ENCODE data around the gene MCM9.
A peak's percentile ranks its signal among the peaks of the same experiment; 100 is the strongest.
"Not testable (repeated sequence)": the region's sequence is repeated elsewhere in the genome, so short reads cannot be mapped to it uniquely, and the experiment has no call there.

Gene MCM9

DNA sequence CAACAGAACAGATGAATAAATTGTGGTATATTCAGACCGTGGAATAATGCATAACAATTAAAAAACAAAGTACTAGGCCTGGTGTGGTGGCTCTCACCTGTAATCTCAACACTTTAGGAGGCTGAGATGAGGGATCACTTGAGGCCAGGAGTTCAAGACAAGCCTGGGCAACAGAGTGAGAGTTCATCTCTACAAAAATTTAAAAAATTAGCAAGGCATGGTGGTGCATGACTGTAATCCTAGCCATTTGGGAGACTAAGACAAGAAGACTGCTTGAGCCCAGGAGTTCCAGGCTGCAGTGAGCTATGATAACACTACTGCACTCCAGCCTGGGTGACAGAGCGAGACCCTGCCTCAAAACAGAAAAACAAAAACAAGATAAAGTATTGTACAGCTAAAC, 57.2 kb downstream of the MCM9 start:
- ATAC-seq (replicated peaks) (no peak), DNase-seq (no peak)
- no peaks in the 10 kb centered on the region for H3K27me3 Mint-ChIP-seq
- no peak overlapping the region for H3K27ac Mint-ChIP-seq
- H3K4me1 Mint-ChIP-seq (ENCODE audit: low read depth in 2 of 2) = peaks cover 43 to 44% of the 10 kb centered on the region in 2 donors
- no peak overlapping the region for H3K4me3 Mint-ChIP-seq
- H3K9me3 Mint-ChIP-seq = no peaks in the 10 kb centered on the region
- H3K36me3 Mint-ChIP-seq (ENCODE audit: insufficient read depth) = no peaks in the 10 kb centered on the region

DNA sequence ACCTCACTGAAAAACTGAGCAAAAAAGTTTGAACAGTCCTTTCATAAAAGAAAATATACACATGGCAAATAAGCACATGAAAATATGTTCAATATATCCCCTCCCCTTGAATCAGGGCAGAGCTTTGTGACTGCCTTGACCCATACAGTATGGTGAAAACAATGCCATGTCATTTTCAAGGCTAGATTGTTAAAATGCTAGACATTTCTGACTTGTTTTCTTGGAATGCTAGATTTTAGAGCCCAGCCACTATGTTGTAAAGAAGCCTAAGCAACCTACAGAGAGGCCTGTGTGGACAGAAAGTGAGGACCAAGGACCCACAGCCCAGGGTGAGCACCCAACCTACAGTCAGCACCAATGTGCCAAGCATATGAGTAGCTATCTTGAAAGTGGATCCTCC, 58.1 kb downstream of the MCM9 start:
- no peaks in the 10 kb centered on the region for H3K36me3 Mint-ChIP-seq (ENCODE audit: insufficient read depth)
- ATAC-seq (replicated peaks) (no peak), DNase-seq (no peak)
- no peaks in the 10 kb centered on the region for H3K9me3 Mint-ChIP-seq
- H3K27me3 Mint-ChIP-seq = no peaks in the 10 kb centered on the region
- peak overlapping the region in 1 of 2 donors; percentile 30 for H3K27ac Mint-ChIP-seq
- H3K4me1 Mint-ChIP-seq (ENCODE audit: low read depth in 2 of 2) = peaks cover 37 to 43% of the 10 kb centered on the region in 2 donors
- H3K4me3 Mint-ChIP-seq = no peak overlapping the region

DNA sequence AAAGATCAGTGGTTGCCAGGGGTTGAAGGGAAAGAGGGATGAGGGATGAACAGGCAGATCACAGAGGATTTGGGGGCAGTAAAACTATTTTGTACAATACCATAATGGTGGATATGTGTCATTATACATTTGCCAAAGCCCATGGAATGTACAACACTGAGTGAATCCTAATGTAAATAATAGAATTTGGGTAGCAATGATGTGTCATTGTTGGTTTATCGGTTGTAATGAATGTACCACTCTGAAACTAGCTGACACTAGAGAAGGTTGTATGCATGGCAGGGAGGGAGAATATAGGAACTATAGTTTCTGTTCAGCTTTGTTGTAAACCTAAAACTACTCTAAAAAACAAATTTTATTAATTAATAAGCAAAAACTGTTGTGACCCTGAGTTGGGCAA, 58.8 kb downstream of the MCM9 start:
- peaks cover 38 to 43% of the 10 kb centered on the region in 2 donors for H3K4me1 Mint-ChIP-seq (ENCODE audit: low read depth in 2 of 2)
- H3K4me3 Mint-ChIP-seq = no peak overlapping the region
- H3K9me3 Mint-ChIP-seq = no peaks in the 10 kb centered on the region
- H3K36me3 Mint-ChIP-seq (ENCODE audit: insufficient read depth) = no peaks in the 10 kb centered on the region
- no peaks in the 10 kb centered on the region for H3K27me3 Mint-ChIP-seq
- no peak for DNase-seq
- no peak overlapping the region for H3K27ac Mint-ChIP-seq
- ATAC-seq (replicated peaks) = no peak

DNA sequence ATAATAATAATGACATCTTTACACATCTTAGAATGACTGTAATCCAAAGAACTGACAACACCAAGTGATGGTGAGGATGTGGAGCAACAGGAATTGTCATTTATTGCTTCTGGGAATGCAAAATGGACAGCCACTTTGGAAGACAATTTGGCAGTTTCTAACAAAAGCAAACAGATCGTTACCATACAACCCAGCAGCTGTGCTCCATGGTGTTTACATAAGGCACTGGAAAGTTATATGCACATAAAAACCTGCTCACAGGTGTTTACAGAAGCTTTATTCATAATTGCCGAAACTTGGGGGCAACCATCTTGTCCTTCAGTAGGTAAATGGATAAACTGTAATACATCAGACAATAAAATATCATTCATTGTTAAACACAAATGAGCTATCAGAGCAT, 59.3 kb downstream of the MCM9 start:
- peaks cover 38 to 44% of the 10 kb centered on the region in 2 donors for H3K4me1 Mint-ChIP-seq (ENCODE audit: low read depth in 2 of 2)
- no peaks in the 10 kb centered on the region for H3K36me3 Mint-ChIP-seq (ENCODE audit: insufficient read depth)
- H3K27ac Mint-ChIP-seq = no peak overlapping the region
- no peaks in the 10 kb centered on the region for H3K27me3 Mint-ChIP-seq
- DNase-seq (no peak), ATAC-seq (replicated peaks) (no peak)
- H3K4me3 Mint-ChIP-seq = no peak overlapping the region
- H3K9me3 Mint-ChIP-seq = no peaks in the 10 kb centered on the region

DNA sequence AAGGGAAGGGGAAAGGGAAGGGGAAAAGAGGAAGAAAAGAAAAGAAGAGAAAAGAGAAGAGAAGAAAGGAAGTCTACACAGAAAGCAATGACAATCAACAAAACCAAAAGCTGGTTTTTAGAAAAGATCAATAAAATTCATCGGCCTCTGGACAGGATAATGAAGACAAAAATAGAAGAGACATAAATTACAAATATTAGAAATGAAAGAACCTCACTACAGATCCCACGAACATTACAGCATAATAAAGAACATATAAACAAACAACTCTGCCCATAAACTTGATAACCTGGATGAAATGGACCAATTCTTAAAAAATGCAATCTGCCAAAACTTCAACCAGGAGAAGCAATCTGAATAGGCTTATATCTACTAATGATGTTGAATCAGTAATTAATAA, 61.7 kb downstream of the MCM9 start:
- no peaks in the 10 kb centered on the region for H3K9me3 Mint-ChIP-seq
- no peak for ATAC-seq (replicated peaks)
- DNase-seq = no peak
- no peak overlapping the region for H3K27ac Mint-ChIP-seq
- no peaks in the 10 kb centered on the region for H3K36me3 Mint-ChIP-seq (ENCODE audit: insufficient read depth)
- H3K4me1 Mint-ChIP-seq (ENCODE audit: low read depth in 2 of 2) = peaks cover 34 to 44% of the 10 kb centered on the region in 2 donors
- H3K4me3 Mint-ChIP-seq = no peak overlapping the region
- no peaks in the 10 kb centered on the region for H3K27me3 Mint-ChIP-seq

DNA sequence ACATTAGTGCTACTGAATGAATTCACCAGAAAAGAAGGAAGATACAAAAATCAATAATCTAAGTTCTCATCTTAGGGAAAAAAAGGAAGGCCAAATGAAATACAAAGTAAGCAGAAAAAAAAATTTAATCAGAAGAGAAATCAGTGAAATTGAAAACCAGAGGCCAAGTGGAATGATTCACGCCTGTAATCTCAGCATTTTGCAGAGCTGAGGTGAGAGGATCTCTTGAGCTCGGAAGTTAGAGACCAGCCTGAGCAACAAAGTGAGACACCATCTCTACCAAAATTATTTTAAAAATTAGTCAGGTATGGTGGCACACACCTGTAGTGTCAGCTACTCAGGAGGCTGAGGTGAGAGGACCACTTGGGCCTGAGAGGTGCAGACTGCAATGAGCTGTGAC, 62.2 kb downstream of the MCM9 start:
- peaks cover 33 to 41% of the 10 kb centered on the region in 2 donors for H3K4me1 Mint-ChIP-seq (ENCODE audit: low read depth in 2 of 2)
- no peaks in the 10 kb centered on the region for H3K36me3 Mint-ChIP-seq (ENCODE audit: insufficient read depth)
- no peak for ATAC-seq (replicated peaks)
- H3K9me3 Mint-ChIP-seq = no peaks in the 10 kb centered on the region
- no peak overlapping the region for H3K27ac Mint-ChIP-seq
- H3K27me3 Mint-ChIP-seq = no peaks in the 10 kb centered on the region
- no peak for DNase-seq
- H3K4me3 Mint-ChIP-seq = no peak overlapping the region

DNA sequence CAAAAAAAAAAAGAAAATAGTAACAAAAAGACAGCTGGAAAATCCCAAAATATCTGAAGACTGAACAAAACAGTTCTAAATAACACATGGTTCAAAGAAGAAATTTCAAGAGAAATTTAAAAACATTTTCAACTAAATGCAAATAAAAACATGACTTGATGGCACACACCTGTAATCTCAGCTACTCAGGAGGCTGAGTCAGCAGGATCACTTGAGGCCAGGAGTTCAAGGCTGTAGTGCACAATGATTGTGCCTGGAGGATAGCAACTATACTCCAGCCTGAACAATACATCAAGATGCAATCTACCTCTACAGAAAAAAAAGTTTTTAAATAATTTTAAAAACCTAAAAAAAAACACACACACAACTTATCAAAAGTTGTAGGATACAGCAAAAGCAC, 62.6 kb downstream of the MCM9 start:
- ATAC-seq (replicated peaks) (no peak), DNase-seq (no peak)
- H3K36me3 Mint-ChIP-seq (ENCODE audit: insufficient read depth) = no peaks in the 10 kb centered on the region
- no peak overlapping the region for H3K27ac Mint-ChIP-seq
- H3K4me3 Mint-ChIP-seq = no peak overlapping the region
- no peaks in the 10 kb centered on the region for H3K27me3 Mint-ChIP-seq
- no peaks in the 10 kb centered on the region for H3K9me3 Mint-ChIP-seq
- peaks cover 29 to 37% of the 10 kb centered on the region in 2 donors for H3K4me1 Mint-ChIP-seq (ENCODE audit: low read depth in 2 of 2)

DNA sequence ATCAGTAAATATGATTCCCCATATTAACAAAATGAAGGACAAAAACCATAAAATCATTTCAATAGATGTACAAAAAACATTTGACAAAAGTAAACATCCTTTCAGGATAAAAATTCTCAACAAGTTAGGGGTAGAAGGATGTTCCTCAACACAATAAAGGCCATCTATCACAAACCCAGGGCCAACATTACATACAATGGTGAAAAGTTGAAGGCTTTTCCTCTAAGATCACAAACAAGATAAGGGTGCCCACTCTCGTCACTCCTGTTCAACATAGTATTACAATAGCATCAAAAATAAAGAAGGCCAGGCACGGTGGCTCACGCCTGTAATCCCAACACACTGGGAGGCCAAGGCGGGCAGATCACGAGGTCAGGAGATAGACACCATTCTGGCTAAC, 63.6 kb downstream of the MCM9 start:
- ATAC-seq (replicated peaks) (no peak), DNase-seq (no peak)
- Mint-ChIP-seq H3K9me3 (no peaks in the 10 kb centered on the region), H3K4me1 (ENCODE audit: low read depth in 2 of 2) (peaks cover 26 to 40% of the 10 kb centered on the region in 2 donors), H3K36me3 (ENCODE audit: insufficient read depth) (no peaks in the 10 kb centered on the region), H3K4me3 (no peak overlapping the region), H3K27ac (no peak overlapping the region), H3K27me3 (no peaks in the 10 kb centered on the region)

DNA sequence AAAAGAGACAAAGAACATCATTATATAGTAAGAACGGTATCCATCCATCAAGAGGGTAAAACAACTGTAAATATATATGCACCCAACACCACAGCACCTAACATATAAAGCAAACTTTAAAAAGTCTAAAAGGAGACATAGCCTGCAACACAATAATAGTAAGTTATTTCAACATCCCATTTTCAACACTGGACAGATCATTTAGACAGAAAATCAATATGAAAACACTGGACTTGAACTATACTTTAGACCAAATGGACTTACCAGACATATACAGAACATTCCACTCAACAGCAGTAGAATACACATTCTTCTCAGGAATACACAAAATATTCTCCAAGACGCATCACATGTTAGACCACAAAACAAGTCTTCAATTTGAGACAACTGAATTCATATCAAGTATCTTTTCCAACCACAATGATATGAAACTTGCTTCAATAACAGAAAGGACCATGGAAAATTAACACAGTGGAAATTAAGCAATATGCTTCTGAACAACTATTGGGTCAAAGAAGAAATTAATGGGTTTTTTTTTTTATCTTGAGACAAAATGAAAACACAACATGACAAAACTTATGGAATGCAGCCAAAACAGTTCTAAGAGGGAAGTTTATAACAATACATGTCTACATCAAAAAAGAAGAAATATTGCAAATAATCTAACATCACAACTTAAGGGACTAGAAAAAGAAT, 64.9 kb downstream of the MCM9 start:
- Mint-ChIP-seq H3K9me3 (no peaks in the 10 kb centered on the region), H3K27me3 (no peaks in the 10 kb centered on the region), H3K36me3 (ENCODE audit: insufficient read depth) (no peaks in the 10 kb centered on the region), H3K4me3 (no peak overlapping the region), H3K4me1 (ENCODE audit: low read depth in 2 of 2) (peaks cover 35 to 53% of the 10 kb centered on the region in 2 donors), H3K27ac (no peak overlapping the region)
- no peak for ATAC-seq (replicated peaks)
- DNase-seq = no peak

DNA sequence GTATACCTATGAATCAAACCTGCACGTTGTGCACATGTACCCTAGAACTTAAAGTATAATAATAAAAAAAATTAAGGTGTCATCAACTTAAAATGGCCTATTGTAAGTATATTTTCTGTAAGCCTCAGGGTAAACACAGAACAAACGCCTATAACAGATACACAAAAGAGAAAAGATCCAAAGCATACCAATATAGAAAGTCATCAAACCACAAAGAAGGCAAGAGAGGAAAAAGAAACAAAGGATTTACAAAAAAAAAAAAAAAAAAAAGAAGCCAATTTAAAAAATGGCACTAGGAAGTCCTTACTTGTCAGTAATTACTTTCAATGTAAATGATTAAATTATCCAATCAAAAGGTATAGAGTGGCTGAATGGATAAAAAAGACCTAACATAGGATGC, 65.6 kb downstream of the MCM9 start:
- no peaks in the 10 kb centered on the region for H3K9me3 Mint-ChIP-seq
- no peak overlapping the region for H3K27ac Mint-ChIP-seq
- no peaks in the 10 kb centered on the region for H3K27me3 Mint-ChIP-seq
- H3K4me3 Mint-ChIP-seq = no peak overlapping the region
- H3K36me3 Mint-ChIP-seq (ENCODE audit: insufficient read depth) = no peaks in the 10 kb centered on the region
- DNase-seq (no peak), ATAC-seq (replicated peaks) (no peak)
- H3K4me1 Mint-ChIP-seq (ENCODE audit: low read depth in 2 of 2) = peaks cover 42 to 60% of the 10 kb centered on the region in 2 donors

DNA sequence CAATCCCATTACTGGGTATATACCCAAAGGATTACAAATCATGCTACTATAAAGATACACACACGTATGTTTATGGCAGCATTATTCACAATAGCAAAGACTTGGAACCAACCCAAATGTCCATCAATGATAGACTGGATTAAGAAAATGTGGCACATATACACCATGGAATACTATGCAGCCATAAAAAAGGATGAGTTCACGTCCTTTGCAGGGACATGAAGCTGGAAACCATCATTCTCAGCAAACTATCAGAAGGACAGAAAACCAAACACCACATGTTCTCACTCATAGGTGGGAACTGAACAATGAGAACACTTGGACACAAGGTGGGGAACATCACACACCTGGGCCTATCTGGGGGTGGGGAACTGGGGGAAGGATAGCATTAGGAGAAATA, 66.1 kb downstream of the MCM9 start:
- H3K36me3 Mint-ChIP-seq (ENCODE audit: insufficient read depth); H3K4me3 Mint-ChIP-seq; H3K27ac Mint-ChIP-seq; ATAC-seq (replicated peaks); H3K9me3 Mint-ChIP-seq; H3K27me3 Mint-ChIP-seq; DNase-seq: not testable (repeated sequence)
- H3K4me1 Mint-ChIP-seq (ENCODE audit: low read depth in 2 of 2) = peaks cover 42 to 64% of the 10 kb centered on the region in 2 donors

DNA sequence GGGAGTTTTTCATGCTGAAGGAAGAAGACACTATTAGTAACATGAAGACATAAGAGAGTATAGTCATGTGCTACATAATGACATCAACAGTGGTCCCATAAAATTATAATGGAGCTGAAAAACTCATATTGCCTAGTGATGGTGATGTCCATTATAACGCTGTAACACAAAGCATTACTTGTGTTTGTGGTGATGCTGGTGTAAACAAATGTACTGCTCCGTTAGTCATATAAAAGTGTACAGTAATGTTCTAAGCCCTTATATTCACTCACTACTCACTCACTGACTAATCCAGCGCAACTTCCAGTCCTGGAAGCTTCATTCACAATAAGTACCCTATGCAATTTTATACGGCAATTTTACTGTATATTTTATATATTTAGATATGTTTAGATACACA, 67.8 kb downstream of the MCM9 start:
- ATAC-seq (replicated peaks) (no peak), DNase-seq (no peak)
- Mint-ChIP-seq H3K4me1 (ENCODE audit: low read depth in 2 of 2) (peaks cover 47 to 70% of the 10 kb centered on the region in 2 donors), H3K27ac (no peak overlapping the region), H3K9me3 (no peaks in the 10 kb centered on the region), H3K36me3 (ENCODE audit: insufficient read depth) (no peaks in the 10 kb centered on the region), H3K27me3 (no peaks in the 10 kb centered on the region), H3K4me3 (no peak overlapping the region)

DNA sequence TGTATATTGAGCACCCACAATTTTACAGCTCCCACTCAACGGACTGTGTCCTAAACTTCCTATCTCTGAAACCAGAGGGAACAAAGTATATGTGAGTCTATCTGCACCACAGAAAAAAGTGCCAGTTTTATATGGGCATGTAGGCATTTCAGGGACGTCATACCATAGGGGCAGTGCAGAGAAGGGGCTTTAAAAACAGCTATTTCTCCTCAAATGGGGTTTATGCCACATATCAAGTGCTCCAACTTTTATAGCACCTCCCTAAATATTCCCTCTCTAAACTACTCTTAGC, 69.9 kb downstream of the MCM9 start:
- no peaks in the 10 kb centered on the region for H3K27me3 Mint-ChIP-seq
- H3K9me3 Mint-ChIP-seq = peaks cover 0 to 2% of the 10 kb centered on the region in 2 donors
- H3K4me1 Mint-ChIP-seq (ENCODE audit: low read depth in 2 of 2) = peaks cover 38 to 59% of the 10 kb centered on the region in 2 donors
- peak overlapping the region in 1 of 2 donors; percentile 7 for H3K4me3 Mint-ChIP-seq
- H3K36me3 Mint-ChIP-seq (ENCODE audit: insufficient read depth) = no peaks in the 10 kb centered on the region
- H3K27ac Mint-ChIP-seq = peak overlapping the region; percentile 23 to 56
- ATAC-seq (replicated peaks) = no peak
- no peak for DNase-seq

DNA sequence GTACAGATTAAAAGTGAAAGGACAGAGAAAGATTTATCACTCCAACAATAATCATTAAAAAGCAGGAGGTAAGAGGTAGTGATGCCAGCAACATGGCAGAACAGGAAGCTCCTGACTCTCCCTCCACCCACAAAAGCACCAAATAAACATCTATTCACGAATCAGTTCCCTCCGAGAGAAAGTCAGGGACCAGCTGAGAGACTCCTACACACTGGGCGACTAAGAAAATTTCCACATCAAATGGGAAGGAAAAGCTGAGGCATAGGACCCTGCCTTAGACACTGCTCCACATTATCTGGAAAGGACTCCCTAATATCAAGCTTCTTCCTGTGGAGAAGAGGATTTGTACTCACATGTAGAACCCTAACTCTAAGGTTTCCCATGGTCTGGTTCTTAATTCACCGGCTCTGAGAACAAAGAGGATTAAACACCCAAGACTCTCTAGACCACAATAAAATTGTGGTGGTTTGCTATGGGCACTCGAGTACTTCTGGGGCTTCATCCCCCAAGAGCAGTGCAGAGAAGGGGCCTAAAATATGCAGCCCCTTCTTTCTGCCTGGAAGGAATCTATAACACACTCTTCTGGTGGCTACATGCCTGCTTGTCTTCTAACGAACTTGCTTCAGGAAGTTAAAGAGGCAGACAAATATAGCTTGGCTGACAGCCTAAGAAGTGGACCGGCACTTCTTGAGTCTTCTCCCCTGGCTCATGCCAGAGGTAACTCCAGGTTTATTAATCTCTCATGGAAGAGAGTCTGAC, 70.4 kb downstream of the MCM9 start:
- no peaks in the 10 kb centered on the region for H3K36me3 Mint-ChIP-seq (ENCODE audit: insufficient read depth)
- ATAC-seq (replicated peaks) = no peak
- no peaks in the 10 kb centered on the region for H3K27me3 Mint-ChIP-seq
- H3K9me3 Mint-ChIP-seq = peaks cover 0 to 2% of the 10 kb centered on the region in 2 donors
- peaks cover 42 to 64% of the 10 kb centered on the region in 2 donors for H3K4me1 Mint-ChIP-seq (ENCODE audit: low read depth in 2 of 2)
- peak overlapping the region; percentile 25 to 47 for H3K4me3 Mint-ChIP-seq
- peak overlapping the region; percentile 23 to 56 for H3K27ac Mint-ChIP-seq
- no peak for DNase-seq

Measured in effector memory CD8-positive, alpha-beta T cell (primary cell).